RWPE1 (cell line): ENCODE results near the gene PPDPF.
"Not testable (repeated sequence)": the region's sequence is repeated elsewhere in the genome, so short reads cannot be mapped to it uniquely, and the experiment has no call there.

Source experiments
- CTCF ChIA-PET: fragments of 350-600 bp; sonication (Branson Sonifier 250); formaldehyde crosslinking; extraction: SDS; loops from one replicate; lab custom pipeline; 2021; lab: Yijun Ruan, JAX
- POLR2A ChIA-PET: fragments of 400-600 bp; formaldehyde crosslinking; extraction: SDS; loops from one replicate; lab custom pipeline; 2020; ENCODE audit warnings: antibody characterized with exemption; ENCODE audit not compliant: low non-redundant PET; lab: Yijun Ruan, JAX
- DNase-seq: peaks from one replicate; pipeline ENCODE4 v3.0.0; 2012; ENCODE audit warnings: low spot score
- H3K27ac ChIP-seq: fragments of 450-650 bp; 2 replicates; pipeline ENCODE4 v1.5.1; 2017
- TF ChIP-seq, protein P1 (sequence below): fragments of 450-650 bp; conservative IDR thresholded peaks from 2 replicates; pipeline ENCODE4 v1.5.1; 2017; ENCODE audit warnings: low read depth, mild to moderate bottlenecking

The PPDPF gene

DNA sequence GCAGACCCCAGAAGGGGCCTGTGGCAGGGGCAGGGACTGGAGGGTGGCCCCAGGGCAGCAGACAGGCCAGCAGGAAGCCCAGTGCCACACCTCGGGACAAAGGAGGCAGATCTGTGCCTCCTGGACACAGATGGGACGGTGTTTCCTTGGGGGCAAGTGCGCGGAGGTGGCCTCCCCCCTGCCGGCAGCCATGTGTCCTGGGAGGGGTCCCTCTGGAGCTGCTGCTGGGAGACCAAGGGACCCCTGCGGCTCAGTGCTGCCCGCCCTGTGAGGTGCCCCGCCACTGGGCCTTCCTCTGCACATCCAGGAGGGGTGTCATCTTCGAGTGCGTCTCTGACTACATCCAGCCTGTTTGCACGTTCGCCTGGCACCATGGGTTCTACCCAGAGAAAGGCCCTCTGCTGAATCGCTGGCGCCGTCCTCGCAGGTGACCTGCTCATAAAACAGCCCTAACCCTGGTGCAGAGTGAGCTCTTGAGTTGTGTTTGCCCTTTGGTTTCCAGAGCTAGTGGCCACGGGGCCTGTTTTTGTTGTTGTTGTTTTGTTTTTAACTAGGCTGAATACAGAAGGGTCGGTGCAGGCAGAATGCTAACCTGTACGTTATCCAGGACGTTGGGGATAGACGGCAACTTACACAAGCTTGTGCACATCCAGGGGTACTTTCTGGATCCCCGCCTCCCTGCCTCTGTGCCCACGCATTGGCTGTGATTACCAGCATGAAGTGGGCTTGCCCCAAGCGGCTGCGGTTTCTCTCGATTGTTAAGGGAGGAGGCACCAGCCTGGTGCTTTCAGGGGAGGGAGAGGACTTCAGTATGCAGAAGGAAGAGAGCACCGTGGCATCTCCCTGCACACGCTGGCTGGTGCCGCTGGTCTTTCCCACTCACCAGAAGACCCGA is 46.8 kb upstream of the PPDPF start:
- no peak for DNase-seq
- TF ChIP-seq, protein P1, sequence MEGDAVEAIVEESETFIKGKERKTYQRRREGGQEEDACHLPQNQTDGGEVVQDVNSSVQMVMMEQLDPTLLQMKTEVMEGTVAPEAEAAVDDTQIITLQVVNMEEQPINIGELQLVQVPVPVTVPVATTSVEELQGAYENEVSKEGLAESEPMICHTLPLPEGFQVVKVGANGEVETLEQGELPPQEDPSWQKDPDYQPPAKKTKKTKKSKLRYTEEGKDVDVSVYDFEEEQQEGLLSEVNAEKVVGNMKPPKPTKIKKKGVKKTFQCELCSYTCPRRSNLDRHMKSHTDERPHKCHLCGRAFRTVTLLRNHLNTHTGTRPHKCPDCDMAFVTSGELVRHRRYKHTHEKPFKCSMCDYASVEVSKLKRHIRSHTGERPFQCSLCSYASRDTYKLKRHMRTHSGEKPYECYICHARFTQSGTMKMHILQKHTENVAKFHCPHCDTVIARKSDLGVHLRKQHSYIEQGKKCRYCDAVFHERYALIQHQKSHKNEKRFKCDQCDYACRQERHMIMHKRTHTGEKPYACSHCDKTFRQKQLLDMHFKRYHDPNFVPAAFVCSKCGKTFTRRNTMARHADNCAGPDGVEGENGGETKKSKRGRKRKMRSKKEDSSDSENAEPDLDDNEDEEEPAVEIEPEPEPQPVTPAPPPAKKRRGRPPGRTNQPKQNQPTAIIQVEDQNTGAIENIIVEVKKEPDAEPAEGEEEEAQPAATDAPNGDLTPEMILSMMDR, result no peak
- ChIA-PET POLR2A (no interaction called here), CTCF (no interaction called here)
- H3K27ac ChIP-seq, result no peak overlapping the region

DNA sequence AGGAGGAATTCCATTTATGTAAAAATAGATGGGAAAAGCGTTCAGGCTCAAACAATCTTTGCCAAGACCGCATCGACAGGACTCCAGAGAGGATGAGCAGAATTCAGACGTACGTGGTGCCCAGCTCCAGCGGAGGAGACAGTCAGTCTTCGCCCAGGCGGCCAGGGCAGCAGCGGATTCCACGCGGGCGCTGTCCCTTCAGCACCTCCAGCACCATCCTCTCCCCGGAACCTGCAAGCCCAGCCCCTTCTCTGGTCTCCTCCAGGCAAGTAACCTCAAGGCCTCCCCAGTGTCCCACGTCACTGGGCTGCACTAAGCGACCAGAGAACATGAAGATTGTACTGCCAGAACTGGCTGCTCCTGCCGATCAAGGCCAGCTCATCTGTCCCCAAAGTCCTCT is 45.4 kb upstream of the PPDPF start:
- POLR2A ChIA-PET, result interaction anchor here (0.7 kb wide), 1 partner anchor 14 kb away, joined by 3 read pairs; no protein-coding TSS in a partner anchor
- TF ChIP-seq, protein P1, result no peak
- DNase-seq, result peak; percentile 62
- H3K27ac ChIP-seq, result no peak overlapping the region
- CTCF ChIA-PET, result interaction anchor here (0.5 kb wide), 1 partner anchor 166 kb away, joined by 3 read pairs; no protein-coding TSS in a partner anchor

DNA sequence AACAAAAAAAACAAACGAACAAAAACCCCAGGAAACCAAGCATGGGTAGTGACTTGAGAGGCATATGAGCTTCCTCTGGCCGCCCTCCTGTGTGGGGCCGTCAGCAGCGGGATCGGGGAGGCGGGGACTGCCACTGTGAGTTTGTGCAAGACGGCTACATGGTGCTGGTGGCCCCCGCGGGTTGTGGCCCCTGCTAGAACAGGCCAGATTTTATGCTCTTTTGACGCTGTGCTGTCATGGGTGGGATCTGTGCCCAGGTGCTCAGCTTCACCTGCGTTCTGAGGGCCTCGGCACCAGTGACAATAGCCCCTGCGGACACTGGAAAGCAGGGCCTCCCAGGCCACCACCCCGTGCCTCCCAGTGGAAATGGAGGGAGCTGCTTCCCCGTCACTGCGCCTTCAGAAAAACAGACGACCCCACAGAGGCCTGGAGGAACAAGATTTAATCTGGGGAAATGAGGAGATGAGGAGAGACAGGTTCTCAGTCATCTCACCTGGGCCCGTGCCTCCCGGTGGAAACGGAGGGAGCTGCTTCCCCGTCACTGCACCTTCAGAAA is 43.4 kb upstream of the PPDPF start:
- ChIA-PET POLR2A (interaction anchor here (1.2 kb wide), 1 partner anchor 44 kb away, joined by 4 read pairs; the partner anchor contains the start of gene PPDPF), CTCF (interaction anchor here (0.7 to 1.0 kb wide), 3 partner anchors 19 to 199 kb away, joined by 3 to 6 read pairs (median 3); no protein-coding TSS in a partner anchor)
- no peak overlapping the region for H3K27ac ChIP-seq
- TF ChIP-seq, protein P1, result no peak
- DNase-seq, result no peak

DNA sequence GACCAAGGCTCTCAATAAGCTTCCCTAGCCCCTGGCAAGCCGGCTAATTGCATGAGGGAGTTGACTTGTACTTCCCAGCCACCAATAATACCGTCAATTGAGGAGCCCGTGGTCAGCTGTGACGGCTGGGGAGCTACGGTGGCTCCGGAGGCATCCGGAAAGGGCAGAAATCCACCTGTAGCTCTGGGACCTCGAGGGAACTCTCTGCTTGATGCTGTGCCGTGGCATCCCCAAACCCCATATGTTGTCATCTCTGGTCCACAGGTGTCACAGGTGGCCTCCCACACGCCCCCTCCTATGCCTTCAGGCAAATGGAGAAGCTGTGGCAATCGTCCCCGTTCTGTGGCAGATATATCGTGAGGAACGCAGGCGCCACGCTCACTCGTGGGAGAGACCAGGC is 42.6 kb upstream of the PPDPF start:
- no peak overlapping the region for H3K27ac ChIP-seq
- POLR2A ChIA-PET, result interaction anchor here (1.2 kb wide), 1 partner anchor 43 kb away, joined by 4 read pairs; the partner anchor contains the start of gene PPDPF
- no peak for DNase-seq
- TF ChIP-seq, protein P1, result no peak
- CTCF ChIA-PET, result interaction anchor here (0.7 to 1.0 kb wide), 3 partner anchors 19 to 568 kb away, joined by 3 to 6 read pairs (median 3); no protein-coding TSS in a partner anchor

DNA sequence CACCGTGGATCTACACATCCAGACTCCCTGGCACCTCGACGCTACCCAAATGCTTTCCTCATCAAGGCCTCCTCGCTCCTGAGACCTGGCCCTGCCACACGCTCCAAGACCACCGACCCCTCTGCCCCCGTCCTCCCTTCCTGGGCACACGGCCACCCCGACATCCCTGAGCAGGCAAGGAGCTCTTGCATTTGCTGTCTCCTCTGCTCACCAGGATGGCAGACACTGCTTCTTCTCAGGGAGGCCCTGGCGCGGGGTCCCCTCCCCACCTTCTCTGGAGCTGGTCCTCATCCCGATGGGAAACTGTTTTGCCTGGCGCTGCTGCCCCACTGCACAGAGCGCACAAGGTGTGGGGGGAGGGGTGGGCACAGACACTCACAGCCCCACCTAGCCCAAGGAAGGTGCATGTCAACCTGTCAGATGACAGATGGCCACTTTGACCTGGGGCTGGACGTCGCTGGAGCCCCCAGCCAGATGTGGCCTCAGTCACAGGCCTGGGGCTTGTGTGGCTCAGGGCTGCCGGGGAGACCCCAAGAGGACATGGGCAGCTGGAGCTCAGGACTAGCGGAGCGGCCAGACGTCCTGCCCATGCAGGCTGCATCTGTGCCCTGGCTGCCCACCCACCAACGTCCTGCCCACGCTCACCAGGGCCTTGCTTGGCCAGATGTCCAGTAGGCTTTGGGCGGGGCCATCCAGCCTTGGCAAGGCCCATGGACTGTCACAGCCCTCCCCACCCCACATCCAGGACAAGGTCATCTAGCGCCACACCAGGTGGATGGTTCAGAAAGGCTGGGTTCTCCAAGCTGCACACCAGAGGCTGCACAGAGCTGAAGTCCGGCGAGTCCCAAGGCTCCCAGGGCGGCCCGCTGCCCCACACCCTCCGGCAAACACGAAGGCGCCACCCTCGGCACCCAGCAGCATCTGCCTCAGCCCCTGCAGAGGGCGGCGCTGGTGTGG is 41.9 kb upstream of the PPDPF start:
- ChIA-PET CTCF (interaction anchor here (0.6 kb wide), 1 partner anchor 1123 kb away, joined by 3 read pairs; no protein-coding TSS in a partner anchor), POLR2A (no interaction called here)
- no peak for DNase-seq
- H3K27ac ChIP-seq, result no peak overlapping the region
- TF ChIP-seq, protein P1, result no peak

DNA sequence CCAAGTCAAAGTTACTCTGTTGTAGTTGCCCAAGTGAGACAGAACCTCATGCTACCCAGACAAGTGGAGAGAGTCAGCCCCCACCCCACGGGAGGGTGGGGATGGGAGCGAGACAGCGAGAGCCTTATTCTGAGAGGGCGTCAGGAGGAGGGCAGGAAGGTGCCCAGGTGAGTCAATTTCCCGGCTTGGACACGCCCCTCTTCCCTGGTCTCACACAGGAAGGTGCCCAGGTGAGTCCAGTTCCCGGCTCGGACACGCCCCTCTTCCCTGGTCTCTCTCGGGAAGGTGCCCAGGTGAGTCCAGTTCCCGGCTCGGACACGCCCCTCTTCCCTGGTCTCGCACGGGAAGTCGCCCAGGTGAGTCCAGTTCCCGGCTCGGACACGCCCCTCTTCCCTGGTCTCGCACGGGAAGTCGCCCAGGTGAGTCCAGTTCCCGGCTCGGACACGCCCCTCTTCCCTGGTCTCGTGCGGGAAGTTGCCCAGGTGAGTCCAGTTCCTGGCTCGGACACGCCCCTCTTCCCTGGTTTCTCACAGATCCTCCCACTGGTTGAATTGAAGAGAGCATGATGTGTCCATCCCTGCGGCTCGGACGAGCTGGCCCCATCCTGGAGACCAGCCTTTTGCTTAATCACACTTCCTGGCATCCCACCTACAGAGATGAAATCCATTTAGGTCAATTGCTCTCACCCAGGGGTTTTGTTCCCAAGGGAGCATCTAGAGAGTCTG is 40.7 kb upstream of the PPDPF start:
- peak; percentile 74 for DNase-seq
- CTCF ChIA-PET, result interaction anchor here (0.6 to 0.7 kb wide), 2 partner anchors 15 to 1124 kb away, joined by 3 read pairs; no protein-coding TSS in a partner anchor
- H3K27ac ChIP-seq, POLR2A ChIA-PET: not testable (repeated sequence)
